ENCODE results near the gene GET4. TPM values are rescaled to one million over a fixed set of nuclear protein-coding genes. Genes with fewer than 3 reads are reported as not detected.

Gene GET4
- total and polyA plus RNA-seq, 2 of the 8 experiments (the other 6 are each of a cell fraction or from before 2014, with no cell fraction given), result 56.7 to 74.1 TPM

DNA sequence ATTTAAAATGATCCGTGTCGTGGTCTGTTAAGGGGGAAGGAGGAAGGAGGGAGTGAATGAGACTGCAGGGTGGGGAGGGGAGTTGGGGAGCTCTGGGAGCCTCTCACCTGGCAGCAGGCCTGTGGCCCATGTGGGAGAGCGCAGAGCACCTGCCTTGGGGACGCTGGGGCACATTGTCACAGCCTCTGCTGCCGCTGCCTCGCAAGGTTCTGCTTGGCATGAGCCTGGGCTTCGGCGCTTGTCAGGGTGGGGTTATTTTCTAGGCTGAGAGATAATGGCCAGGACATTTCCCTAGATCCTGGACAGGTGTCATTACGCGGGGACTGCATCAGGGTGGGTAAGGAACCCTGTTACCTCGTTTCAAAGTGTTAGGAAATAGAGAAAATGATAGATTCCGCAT, 46.3 kb upstream of the GET4 start:
- Histone ChIP-seq H3K36me3 (ENCODE audit: control insufficient read depth in 2 of 4, insufficient read depth in 4 of 4, low read length in 3 of 4) (no peaks in the 10 kb centered on the region), H2BK12ac (ENCODE audit: low read depth, low read length) (no peak overlapping the region), H2BK15ac (ENCODE audit: low read length) (no peak overlapping the region), H4K8ac (ENCODE audit: extremely low read depth, insufficient read depth, low read length) (no peak overlapping the region), H3K23ac (ENCODE audit: insufficient read length) (no peak overlapping the region), H2BK120ac (replicated peaks; ENCODE audit: low read depth, low read length) (no peak overlapping the region), H3K4ac (replicated peaks; ENCODE audit: insufficient read length, low read depth, low read length) (no peak overlapping the region), H3K4me1 (replicated peaks in 1 of 4; ENCODE audit: control insufficient read depth in 3 of 4, insufficient read depth in 4 of 4, low read length in 3 of 4) (peaks cover 6 to 24% (median 8%) of the 10 kb centered on the region in 4 experiments), H3K14ac (ENCODE audit: insufficient read length) (no peak overlapping the region), H3K4me2 (ENCODE audit: insufficient read depth in 1 of 2, low read depth in 2 of 2, low read length in 2 of 2) (no peak overlapping the region), H4K91ac (replicated peaks; ENCODE audit: insufficient read length, low read length) (no peak overlapping the region), H3K27ac (ENCODE audit: low read depth, low read length) (no peak overlapping the region), H3K9ac (replicated peaks in 1 of 4; ENCODE audit: extremely low read depth in 1 of 4, low read depth in 3 of 4, low read length in 3 of 4) (no peak overlapping the region), H2BK5ac (ENCODE audit: low read depth, low read length) (no peak overlapping the region), H2AK5ac (ENCODE audit: low read depth, low read length) (no peak overlapping the region), H3K56ac (replicated peaks; ENCODE audit: insufficient read length, low read depth, low read length) (no peak overlapping the region), H3K9me3 (ENCODE audit: insufficient read depth in 2 of 2, low read depth in 1 of 2, low read length in 1 of 2) (no peaks in the 10 kb centered on the region), H3K23me2 (ENCODE audit: low read depth, low read length) (no peaks in the 10 kb centered on the region), H4K5ac (ENCODE audit: insufficient read length, low read depth, low read length) (no peak overlapping the region), H3K4me3 (ENCODE audit: extremely low read depth in 1 of 4, insufficient read depth in 2 of 4, low read depth in 3 of 4, low read length in 4 of 4) (no peak overlapping the region), H2AFZ (ENCODE audit: low read length) (no peak overlapping the region), H2BK20ac (ENCODE audit: low read length) (no peak overlapping the region), H3K27me3 (replicated peaks in 1 of 4; ENCODE audit: control insufficient read depth in 3 of 4, extremely low read depth in 1 of 4, insufficient read depth in 3 of 4, low read length in 3 of 4) (no peaks in the 10 kb centered on the region), H3K79me2 (ENCODE audit: control insufficient read depth in 1 of 2, insufficient read depth in 2 of 2, low read length in 2 of 2) (peaks cover 35 to 96% of the 10 kb centered on the region in 2 experiments), H3K79me1 (ENCODE audit: low read depth, low read length) (peaks cover 17% of the 10 kb centered on the region), H4K20me1 (replicated peaks in 1 of 2; ENCODE audit: control insufficient read depth in 1 of 2, insufficient read depth in 2 of 2, low read length in 2 of 2) (peaks cover 29 to 39% of the 10 kb centered on the region in 2 experiments), H3K18ac (ENCODE audit: extremely low read depth, low read length) (no peak overlapping the region)
- 79% methylated on average over 12 of the region's 12 CpGs; no CpG with 5 or more reads in 1 of the 2 experiments for WGBS, 2 experiments (ENCODE audit: extremely low coverage in 1 of 2, insufficient coverage in 1 of 2, insufficient read length in 1 of 2, insufficient replicate concordance in 2 of 2, low coverage in 1 of 2, low lambda C conversion rate in 2 of 2, missing lambda C conversion rate in 1 of 2)
- DNase-seq (ENCODE audit: low read depth in 1 of 2, low spot score in 2 of 2) (no peak), FAIRE-seq (no peak)
- ChIA-PET CTCF (ENCODE audit: partially characterized antibody) (interaction anchor here (1.3 to 2.2 kb wide), 3 partner anchors 9 to 43 kb away, joined by 3 to 7 read pairs (median 3); no protein-coding TSS in a partner anchor), POLR2A (ENCODE audit: partially characterized antibody) (no interaction called here)
- TF ChIP-seq GABPA (IDR thresholded peaks at IDR 0.05; ENCODE audit: borderline replicate concordance, insufficient read depth, low read length), result no peak
- no peak for TF ChIP-seq SIN3A (conservative IDR thresholded peaks at IDR 0.05 in 1 of 2, IDR thresholded peaks at IDR 0.05 in 1 of 2; ENCODE audit: low read depth in 1 of 2, low read length in 2 of 2)
- TF ChIP-seq FOSL1 (IDR thresholded peaks at IDR 0.05; ENCODE audit: insufficient read depth, low read depth, low read length), result no peak
- TF ChIP-seq CHD2 (IDR thresholded peaks at IDR 0.05; ENCODE audit: low read length), result no peak
- TF ChIP-seq KDM5A (IDR thresholded peaks at IDR 0.05; ENCODE audit: low read length), result no peak
- TF ChIP-seq ASH2L (IDR thresholded peaks at IDR 0.05; ENCODE audit: low read length), result no peak
- no peak for TF ChIP-seq SP1 (IDR thresholded peaks at IDR 0.05; ENCODE audit: low read depth, low read length)

Data from H1 (cell line).